ENCODE measurements around the gene ALDH1L1. TPM values are rescaled to one million over a fixed set of nuclear protein-coding genes. Genes with fewer than 3 reads are reported as not detected.
A peak's percentile ranks its signal among the peaks of the same experiment; 100 is the strongest.

The ALDH1L1 gene
- total RNA-seq, 1 donor from 2014 or later = 5.0 TPM

DNA sequence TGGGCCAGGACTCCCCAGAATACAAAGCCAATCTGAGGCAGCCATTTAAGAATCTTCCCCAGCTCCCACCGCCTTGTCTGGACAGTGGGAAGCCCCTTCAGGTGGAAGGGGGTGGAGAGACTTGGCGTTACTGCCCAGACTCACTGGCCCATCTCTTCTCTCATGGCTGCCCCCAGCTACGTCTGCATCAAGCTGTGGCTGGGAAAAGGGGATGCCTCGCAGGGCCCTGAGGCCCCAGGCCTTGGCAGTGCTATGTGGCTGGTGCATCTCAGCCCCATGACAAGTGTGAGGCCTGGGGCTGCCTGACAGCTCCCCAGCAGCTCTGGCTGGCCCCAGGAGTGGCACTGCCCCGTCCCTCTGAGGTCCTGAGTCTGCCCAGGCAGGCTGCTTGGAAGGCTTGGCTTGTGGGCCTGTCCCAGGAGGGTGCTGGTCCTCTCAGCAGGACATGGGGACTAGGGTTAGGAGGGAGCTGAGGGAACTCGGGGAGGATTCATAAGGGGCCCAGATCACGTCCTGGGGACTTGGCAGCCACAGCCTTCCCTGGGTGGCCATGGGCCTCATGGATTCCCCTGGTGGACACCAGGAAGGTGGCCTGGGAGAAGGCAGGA lies 76.3 kb downstream of the ALDH1L1 start:
- H3K27ac Mint-ChIP-seq = no peak overlapping the region
- H3K36me3 Mint-ChIP-seq = no peaks in the 10 kb centered on the region
- H3K4me3 Mint-ChIP-seq = no peak overlapping the region
- H3K9me3 Mint-ChIP-seq = no peaks in the 10 kb centered on the region
- TF ChIP-seq, protein P1, sequence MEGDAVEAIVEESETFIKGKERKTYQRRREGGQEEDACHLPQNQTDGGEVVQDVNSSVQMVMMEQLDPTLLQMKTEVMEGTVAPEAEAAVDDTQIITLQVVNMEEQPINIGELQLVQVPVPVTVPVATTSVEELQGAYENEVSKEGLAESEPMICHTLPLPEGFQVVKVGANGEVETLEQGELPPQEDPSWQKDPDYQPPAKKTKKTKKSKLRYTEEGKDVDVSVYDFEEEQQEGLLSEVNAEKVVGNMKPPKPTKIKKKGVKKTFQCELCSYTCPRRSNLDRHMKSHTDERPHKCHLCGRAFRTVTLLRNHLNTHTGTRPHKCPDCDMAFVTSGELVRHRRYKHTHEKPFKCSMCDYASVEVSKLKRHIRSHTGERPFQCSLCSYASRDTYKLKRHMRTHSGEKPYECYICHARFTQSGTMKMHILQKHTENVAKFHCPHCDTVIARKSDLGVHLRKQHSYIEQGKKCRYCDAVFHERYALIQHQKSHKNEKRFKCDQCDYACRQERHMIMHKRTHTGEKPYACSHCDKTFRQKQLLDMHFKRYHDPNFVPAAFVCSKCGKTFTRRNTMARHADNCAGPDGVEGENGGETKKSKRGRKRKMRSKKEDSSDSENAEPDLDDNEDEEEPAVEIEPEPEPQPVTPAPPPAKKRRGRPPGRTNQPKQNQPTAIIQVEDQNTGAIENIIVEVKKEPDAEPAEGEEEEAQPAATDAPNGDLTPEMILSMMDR (conservative IDR thresholded peaks at IDR 0.05) = no peak
- DNase-seq (ENCODE audit: extremely low spot score, unreplicated experiment) = peak; percentile 56
- no peaks in the 10 kb centered on the region for H3K27me3 Mint-ChIP-seq
- peaks cover 8% of the 10 kb centered on the region for H3K4me1 Mint-ChIP-seq (ENCODE audit: unreplicated experiment)

DNA sequence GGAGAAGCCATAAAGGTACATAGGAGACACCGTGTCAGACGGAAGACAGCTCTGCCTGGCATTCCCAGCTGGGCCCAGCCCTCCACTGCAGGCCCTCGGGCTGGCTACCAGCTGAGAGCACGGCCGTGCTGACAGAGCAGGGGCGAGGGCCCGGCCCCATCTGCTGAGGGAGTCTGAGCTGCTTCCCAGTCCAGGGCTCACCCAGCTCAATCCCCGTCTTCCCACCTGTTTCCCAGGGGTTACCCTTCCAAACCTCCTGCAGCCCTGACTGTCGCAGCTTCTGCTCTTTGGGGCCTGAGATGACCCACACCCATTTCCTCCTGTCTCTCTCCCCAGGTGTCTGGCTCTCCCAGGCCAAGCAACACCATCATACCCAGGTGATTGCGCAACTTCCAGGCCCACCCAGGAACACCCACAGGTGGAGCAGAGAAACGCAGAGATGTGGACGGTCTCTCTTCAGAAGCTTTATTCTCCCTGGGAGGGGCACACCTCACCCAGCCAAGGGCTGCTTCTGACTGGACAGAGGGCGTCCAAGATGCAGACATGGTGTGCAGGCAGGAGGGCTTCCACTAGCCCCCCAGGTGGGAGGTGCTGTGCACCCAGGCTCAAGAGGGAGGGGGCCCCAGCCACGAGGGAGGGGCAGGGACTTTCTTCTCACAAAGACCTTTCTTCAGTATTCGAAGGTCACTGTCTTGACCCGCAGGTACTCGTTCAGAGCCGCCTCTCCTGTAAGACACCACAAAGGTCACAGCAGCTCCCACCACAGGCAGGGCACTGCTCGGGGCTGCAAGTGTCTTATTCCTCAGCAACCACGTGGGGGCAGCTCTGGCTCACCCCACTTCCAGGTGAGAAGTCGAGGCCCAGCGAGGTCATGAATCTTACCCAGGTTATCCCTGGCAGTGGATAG lies 77.0 kb downstream of the ALDH1L1 start:
- Mint-ChIP-seq H3K9me3 (no peaks in the 10 kb centered on the region), H3K4me1 (ENCODE audit: unreplicated experiment) (peaks cover 4% of the 10 kb centered on the region), H3K36me3 (no peaks in the 10 kb centered on the region), H3K27ac (no peak overlapping the region), H3K4me3 (no peak overlapping the region), H3K27me3 (no peaks in the 10 kb centered on the region)
- TF ChIP-seq, protein P1 (conservative IDR thresholded peaks at IDR 0.05) = no peak
- peak; percentile 59 for DNase-seq (ENCODE audit: extremely low spot score, unreplicated experiment)

DNA sequence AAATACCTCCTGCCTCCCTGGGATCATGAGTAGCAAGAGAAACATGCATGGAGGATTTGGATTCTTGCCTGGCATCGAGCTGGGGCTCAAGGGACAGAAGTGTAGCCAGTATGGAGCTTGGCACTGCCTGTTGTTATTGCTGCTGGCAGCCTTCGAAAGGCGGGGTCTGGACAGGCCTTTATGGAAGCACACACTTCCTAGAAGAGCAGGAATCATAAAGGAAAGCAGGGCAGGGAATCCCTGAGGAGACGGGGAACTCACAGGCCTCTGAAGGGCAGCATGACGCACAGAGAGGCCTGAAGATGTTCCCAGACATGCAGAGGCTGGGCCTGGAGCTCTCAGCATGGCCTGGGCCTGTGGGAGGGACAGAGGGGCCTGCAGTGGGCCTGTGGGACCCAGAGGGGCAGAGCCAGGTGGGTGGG lies 77.8 kb downstream of the ALDH1L1 start:
- no peaks in the 10 kb centered on the region for H3K36me3 Mint-ChIP-seq
- H3K27me3 Mint-ChIP-seq = no peaks in the 10 kb centered on the region
- no peak overlapping the region for H3K27ac Mint-ChIP-seq

DNA sequence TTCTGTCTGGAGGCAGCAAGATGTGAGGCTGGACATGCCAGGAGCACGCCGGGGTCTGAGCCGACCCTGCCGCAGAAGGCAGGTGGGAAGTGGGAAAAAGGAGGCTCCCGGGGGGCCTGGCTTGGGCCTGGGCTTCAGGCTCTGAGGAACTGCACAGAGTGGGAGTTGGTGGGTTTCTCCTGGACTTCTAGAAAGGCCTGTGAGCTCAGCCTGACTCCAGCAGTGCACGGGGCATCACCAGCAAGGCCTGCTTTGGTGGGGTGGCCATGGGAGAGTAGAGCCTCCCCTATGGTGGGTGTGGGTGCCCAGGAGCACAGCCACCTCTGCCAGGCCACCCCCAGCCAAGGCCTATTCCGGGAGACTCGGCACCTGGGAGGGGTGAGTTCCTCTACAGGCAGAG lies 78.4 kb downstream of the ALDH1L1 start:
- H3K4me1 Mint-ChIP-seq (ENCODE audit: unreplicated experiment) = peaks cover 4% of the 10 kb centered on the region
- H3K9me3 Mint-ChIP-seq = no peaks in the 10 kb centered on the region
- H3K27me3 Mint-ChIP-seq = no peaks in the 10 kb centered on the region
- H3K4me3 Mint-ChIP-seq = no peak overlapping the region
- H3K36me3 Mint-ChIP-seq = no peaks in the 10 kb centered on the region
- TF ChIP-seq, protein P1 (conservative IDR thresholded peaks at IDR 0.05) = no peak
- no peak overlapping the region for H3K27ac Mint-ChIP-seq
- peak; percentile 56 for DNase-seq (ENCODE audit: extremely low spot score, unreplicated experiment)

More for the DNA sequence above, 77.8 kb downstream of the ALDH1L1 start:
- TF ChIP-seq, protein P1 (conservative IDR thresholded peaks at IDR 0.05) = no peak
- Mint-ChIP-seq H3K4me1 (ENCODE audit: unreplicated experiment) (peaks cover 4% of the 10 kb centered on the region), H3K4me3 (no peak overlapping the region), H3K9me3 (no peaks in the 10 kb centered on the region)
- DNase-seq (ENCODE audit: extremely low spot score, unreplicated experiment) = no peak

DNA sequence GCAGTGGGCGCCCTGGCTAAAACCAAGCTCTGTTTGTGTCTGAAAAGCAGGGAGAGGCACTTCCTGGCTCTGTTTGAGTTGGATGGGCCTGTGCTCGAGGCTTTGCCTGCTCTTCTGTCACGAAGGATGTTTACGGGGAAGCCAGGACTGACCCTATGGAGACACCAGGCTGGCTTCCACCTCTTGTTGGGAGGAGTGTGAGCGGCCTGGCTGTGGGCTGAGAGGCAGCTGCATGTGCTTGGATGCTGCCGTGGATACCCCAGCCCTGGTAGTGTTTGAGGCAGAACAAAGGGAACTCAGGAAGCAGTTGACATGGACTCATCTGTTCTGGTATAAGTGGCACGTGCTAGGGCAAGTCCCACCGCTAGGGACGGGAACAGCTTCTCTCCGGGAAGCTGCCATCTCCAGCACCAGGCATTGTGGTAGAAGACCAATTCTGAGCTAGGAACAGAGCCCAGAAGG lies 78.8 kb downstream of the ALDH1L1 start:
- H3K4me3 Mint-ChIP-seq = no peak overlapping the region
- peaks cover 4% of the 10 kb centered on the region for H3K4me1 Mint-ChIP-seq (ENCODE audit: unreplicated experiment)
- no peak overlapping the region for H3K27ac Mint-ChIP-seq
- DNase-seq (ENCODE audit: extremely low spot score, unreplicated experiment) = no peak
- no peaks in the 10 kb centered on the region for H3K27me3 Mint-ChIP-seq
- TF ChIP-seq, protein P1 (conservative IDR thresholded peaks at IDR 0.05) = no peak
- H3K36me3 Mint-ChIP-seq = no peaks in the 10 kb centered on the region
- H3K9me3 Mint-ChIP-seq = no peaks in the 10 kb centered on the region

Measured in type B pancreatic cell (in vitro differentiated cells).